ENCODE data around the gene CD200R1L. TPM values are rescaled to one million over a fixed set of nuclear protein-coding genes. Genes with fewer than 3 reads are reported as not detected.

The CD200R1L gene
- total RNA-seq, 1 experiment from 2014 or later = not detected

- no peaks in the 10 kb centered on the region for H4K20me1 ChIP-seq (ENCODE audit: control insufficient read depth, insufficient read depth, insufficient read length)
- no peak overlapping the region for H2BK15ac ChIP-seq (ENCODE audit: low read depth, low read length)
- H3K4me3 Mint-ChIP-seq = no peak overlapping the region
- no CpG with 5 or more reads among the region's 3 CpGs for WGBS (ENCODE audit: extremely low coverage, insufficient read length, low lambda C conversion rate)
- H3K23me2 ChIP-seq (ENCODE audit: insufficient read length, low read depth, low read length, poor library complexity, severe bottlenecking) = no peaks in the 10 kb centered on the region
- H2BK20ac ChIP-seq (ENCODE audit: low read depth, low read length, poor library complexity, severe bottlenecking) = no peak overlapping the region
- no peak overlapping the region for H2BK120ac ChIP-seq (ENCODE audit: low read depth, low read length, poor library complexity, severe bottlenecking)
- H4K5ac ChIP-seq (ENCODE audit: insufficient read length, low read depth, low read length) = no peak overlapping the region
- H3K9me3 ChIP-seq (ENCODE audit: control insufficient read depth, low read depth, low read length) = no peaks in the 10 kb centered on the region
- no peaks in the 10 kb centered on the region for H3K79me2 ChIP-seq (ENCODE audit: insufficient read depth, low read length)
- no peaks in the 10 kb centered on the region for H3K27me3 ChIP-seq (ENCODE audit: insufficient read depth, low read length)
- H2BK12ac ChIP-seq (ENCODE audit: insufficient read length, low read depth, low read length) = no peak overlapping the region
- TF ChIP-seq CTCF (conservative IDR thresholded peaks at IDR 0.05) = no peak
- no peak overlapping the region for H3K9ac ChIP-seq (ENCODE audit: extremely low read depth, insufficient read length, low read length)
- no peak overlapping the region for H2BK5ac ChIP-seq (ENCODE audit: insufficient read length, low read length)
- no peaks in the 10 kb centered on the region for H3K27me3 Mint-ChIP-seq (ENCODE audit: low read depth)
- no peak overlapping the region for H4K91ac ChIP-seq (ENCODE audit: insufficient read length, low read depth, low read length)
- no peak overlapping the region for H3K4me2 ChIP-seq (ENCODE audit: insufficient read depth, insufficient read length, low read length)
- no peak overlapping the region for H2AK5ac ChIP-seq (ENCODE audit: insufficient read length, low read length)
- H3K4me1 Mint-ChIP-seq = peaks cover 8 to 9% of the 10 kb centered on the region in 2 experiments
- no peak overlapping the region for H3K56ac ChIP-seq (ENCODE audit: insufficient read length, low read depth, low read length)
- peak overlapping the region; percentile 23 for H3K27ac ChIP-seq (ENCODE audit: insufficient read length, low read depth, low read length)
- H3K36me3 Mint-ChIP-seq (ENCODE audit: insufficient read depth in 1 of 3, low read depth in 3 of 3) = no peaks in the 10 kb centered on the region
- no peak overlapping the region for H3K4ac ChIP-seq (ENCODE audit: low read depth, low read length)
- no peaks in the 10 kb centered on the region for H3K79me1 ChIP-seq (ENCODE audit: insufficient read depth, low read depth, low read length, poor library complexity, severe bottlenecking)
- H3K4me1 ChIP-seq (ENCODE audit: insufficient read depth, low read length) = no peaks in the 10 kb centered on the region; the same call in 1 of the 2 replicates
- DNase-seq = peak; percentile 64
- no peaks in the 10 kb centered on the region for H3K9me3 Mint-ChIP-seq
- H3K18ac ChIP-seq (ENCODE audit: insufficient read length, low read depth, low read length) = no peak overlapping the region
- H4K8ac ChIP-seq (replicated peaks; ENCODE audit: insufficient read length, low read depth, low read length) = no peak overlapping the region
- H3T11ph ChIP-seq (ENCODE audit: low read length) = no peak overlapping the region
- H3K27ac Mint-ChIP-seq = peak overlapping the region; percentile 38 to 45 (median 41); a peak in 4 of 7 replicates
- H2AFZ ChIP-seq (ENCODE audit: low read length) = no peak overlapping the region
- H3K14ac ChIP-seq (ENCODE audit: insufficient read depth, low read length) = no peak overlapping the region
- no peak overlapping the region for H3K23ac ChIP-seq (ENCODE audit: insufficient read length, low read depth, low read length)
Measured at GRCh38 chr3:112770032-112770626, 76.5 kb downstream of the CD200R1L start.
